ENCODE results near the gene MYH14.

GRCh38 chr19:50308991-50309390 is 105.6 kb downstream of the MYH14 start:
- TF ChIP-seq, protein P1, sequence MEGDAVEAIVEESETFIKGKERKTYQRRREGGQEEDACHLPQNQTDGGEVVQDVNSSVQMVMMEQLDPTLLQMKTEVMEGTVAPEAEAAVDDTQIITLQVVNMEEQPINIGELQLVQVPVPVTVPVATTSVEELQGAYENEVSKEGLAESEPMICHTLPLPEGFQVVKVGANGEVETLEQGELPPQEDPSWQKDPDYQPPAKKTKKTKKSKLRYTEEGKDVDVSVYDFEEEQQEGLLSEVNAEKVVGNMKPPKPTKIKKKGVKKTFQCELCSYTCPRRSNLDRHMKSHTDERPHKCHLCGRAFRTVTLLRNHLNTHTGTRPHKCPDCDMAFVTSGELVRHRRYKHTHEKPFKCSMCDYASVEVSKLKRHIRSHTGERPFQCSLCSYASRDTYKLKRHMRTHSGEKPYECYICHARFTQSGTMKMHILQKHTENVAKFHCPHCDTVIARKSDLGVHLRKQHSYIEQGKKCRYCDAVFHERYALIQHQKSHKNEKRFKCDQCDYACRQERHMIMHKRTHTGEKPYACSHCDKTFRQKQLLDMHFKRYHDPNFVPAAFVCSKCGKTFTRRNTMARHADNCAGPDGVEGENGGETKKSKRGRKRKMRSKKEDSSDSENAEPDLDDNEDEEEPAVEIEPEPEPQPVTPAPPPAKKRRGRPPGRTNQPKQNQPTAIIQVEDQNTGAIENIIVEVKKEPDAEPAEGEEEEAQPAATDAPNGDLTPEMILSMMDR (IDR thresholded peaks at IDR 0.05), result no peak
- no peak for TF ChIP-seq POLR2AphosphoS5 (IDR thresholded peaks at IDR 0.05)
